Left kidney (tissue), 2 donors: ENCODE data around the gene IHH. TPM values are rescaled to one million over a fixed set of nuclear protein-coding genes. Genes with fewer than 3 reads are reported as not detected.

Experiments
- DNase-seq: peaks from one replicate; pipeline ENCODE4 v3.0.0-alpha.2; 2013
- polyA plus RNA-seq: library from polyadenylated mRNA; unstranded; fragments of 120-200 nt; gene quantifications from one replicate; pipeline ENCODE4 v1.2.1, GENCODE V29; 2013; ENCODE audit not compliant: insufficient read length

IHH gene
- polyA plus RNA-seq, 1 donor: 1.7 TPM

- DNase-seq: no peak
Observed at GRCh38 chr2:219041252-219041651, 19.5 kb downstream of the IHH start, which contains the start of gene CFAP65. Gene CFAP65, minus strand, starts transcription at chr2:219041516. Its CDS starts 2,468 bp downstream, at chr2:219039048.

DNA sequence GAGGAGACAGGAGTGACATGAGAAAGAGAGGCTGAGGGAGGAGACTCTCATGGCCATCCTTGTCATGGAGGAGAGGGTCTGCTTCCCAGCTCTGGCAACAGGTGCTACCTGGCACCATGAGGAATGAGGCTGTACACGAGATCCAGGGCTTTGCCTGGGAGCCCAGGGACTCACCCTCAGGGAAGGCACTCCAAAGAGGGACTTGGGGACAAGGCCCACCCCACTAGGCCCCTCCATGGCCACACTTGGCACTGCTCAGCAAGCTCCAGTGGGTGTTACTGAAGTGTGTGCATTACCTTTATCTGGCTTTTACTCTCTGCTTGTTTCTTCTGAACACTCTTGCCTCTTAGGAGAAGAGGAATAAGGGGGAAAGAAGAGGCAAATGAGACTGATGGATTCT, 22.1 kb downstream of the IHH start:
- no peak for DNase-seq

GRCh38 chr2:219037783-219038499, 22.8 kb downstream of the IHH start:
- DNase-seq: no peak

DNA sequence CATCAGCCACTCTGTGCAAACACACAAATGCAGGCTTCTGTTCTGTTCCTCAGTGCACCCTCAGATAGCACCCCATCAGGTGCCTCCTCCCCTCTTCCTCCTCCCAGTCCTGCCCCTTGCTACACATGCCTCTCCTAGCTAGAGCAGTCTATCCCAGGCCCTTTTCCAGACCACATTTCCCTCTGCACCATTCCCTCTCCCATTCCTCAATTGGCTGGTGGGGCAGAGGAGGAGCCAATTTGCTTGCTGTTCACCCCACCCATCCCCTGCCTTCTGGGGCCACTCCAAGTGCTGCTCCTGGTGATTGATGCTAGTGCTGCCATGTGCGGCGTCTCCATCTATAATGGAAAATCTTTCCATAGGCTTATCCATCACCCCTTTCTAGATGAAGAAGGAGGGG, 24.8 kb downstream of the IHH start:
- no peak for DNase-seq

GRCh38 chr2:219034823-219035222, 25.9 kb downstream of the IHH start:
- no peak for DNase-seq

- DNase-seq: no peak
Observed at GRCh38 chr2:219032051-219032745, 28.5 kb downstream of the IHH start.

DNA sequence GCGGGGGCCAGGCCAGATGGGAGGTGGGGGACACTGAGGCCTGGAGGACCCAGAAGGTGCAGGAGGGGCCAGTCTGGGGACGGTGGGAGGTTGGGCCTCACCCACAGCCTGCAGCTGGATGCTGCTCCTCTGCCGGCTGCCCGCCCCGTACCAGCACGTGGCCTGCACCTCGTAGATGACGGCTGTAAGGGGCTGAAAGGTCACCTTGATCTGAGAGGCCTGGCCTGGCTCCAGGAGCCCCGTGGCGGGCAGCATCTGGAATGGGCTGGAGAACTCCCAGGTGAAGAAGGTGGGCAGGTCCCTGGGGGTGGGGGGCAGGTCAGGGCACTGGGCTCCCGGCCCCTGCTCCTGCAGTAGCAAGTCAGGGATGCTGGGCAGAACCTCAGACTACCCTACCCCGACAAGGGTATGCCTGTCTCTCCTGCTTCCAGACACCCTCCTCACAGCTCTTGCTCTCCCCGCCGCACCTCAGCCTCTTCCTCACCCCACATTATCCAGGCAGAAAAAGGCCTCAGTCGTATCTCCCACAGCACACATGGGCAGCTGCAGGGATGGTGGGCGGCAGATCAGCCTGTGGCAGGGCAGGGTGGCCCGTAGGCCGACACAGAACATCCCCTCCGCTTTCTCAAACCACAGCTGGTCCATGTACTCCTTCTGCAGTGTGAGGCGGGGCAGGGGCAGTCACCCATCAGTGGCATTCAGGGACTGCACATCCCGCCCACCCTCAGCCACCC, 29.5 kb downstream of the IHH start:
- no peak for DNase-seq

DNA sequence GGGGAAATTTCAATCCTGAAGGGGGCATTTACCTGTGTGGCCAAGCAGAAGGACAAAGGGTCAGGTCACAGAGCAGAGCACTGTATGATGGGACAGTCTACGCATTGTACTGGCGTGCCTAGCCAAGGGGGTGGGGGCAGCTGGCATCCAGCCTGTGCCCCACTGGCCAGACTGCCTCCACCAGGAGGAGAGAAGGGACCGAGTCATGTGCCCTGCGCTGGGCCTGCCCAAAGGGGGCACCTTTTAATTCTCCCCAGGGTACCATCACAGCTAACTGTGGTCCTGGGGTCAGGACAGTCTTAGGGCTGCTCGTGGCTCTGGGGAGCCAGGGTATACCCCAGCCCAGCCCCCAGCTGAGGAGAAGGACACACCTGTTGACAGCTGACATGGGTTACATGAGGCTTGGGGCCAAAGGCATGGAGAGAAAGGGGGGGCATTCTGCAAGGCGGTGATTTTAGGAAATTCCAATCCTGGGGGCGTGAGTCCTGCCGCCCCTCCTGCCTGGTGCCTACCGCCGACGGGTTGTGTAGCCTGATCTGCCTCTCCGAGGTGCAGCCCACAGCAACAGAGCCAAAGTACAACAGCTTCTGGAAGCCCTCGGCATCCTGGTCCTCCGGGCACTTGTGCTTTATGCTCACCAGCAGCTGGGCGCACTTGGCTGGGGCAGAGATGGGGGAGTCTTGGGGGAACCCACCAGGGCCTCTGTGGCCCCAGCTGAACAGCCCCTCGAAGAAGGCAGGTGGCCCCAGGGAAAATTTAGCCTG, 30.4 kb downstream of the IHH start:
- no peak for DNase-seq

GRCh38 chr2:219029829-219030165, 30.9 kb downstream of the IHH start:
- peak; percentile 65 for DNase-seq

DNA sequence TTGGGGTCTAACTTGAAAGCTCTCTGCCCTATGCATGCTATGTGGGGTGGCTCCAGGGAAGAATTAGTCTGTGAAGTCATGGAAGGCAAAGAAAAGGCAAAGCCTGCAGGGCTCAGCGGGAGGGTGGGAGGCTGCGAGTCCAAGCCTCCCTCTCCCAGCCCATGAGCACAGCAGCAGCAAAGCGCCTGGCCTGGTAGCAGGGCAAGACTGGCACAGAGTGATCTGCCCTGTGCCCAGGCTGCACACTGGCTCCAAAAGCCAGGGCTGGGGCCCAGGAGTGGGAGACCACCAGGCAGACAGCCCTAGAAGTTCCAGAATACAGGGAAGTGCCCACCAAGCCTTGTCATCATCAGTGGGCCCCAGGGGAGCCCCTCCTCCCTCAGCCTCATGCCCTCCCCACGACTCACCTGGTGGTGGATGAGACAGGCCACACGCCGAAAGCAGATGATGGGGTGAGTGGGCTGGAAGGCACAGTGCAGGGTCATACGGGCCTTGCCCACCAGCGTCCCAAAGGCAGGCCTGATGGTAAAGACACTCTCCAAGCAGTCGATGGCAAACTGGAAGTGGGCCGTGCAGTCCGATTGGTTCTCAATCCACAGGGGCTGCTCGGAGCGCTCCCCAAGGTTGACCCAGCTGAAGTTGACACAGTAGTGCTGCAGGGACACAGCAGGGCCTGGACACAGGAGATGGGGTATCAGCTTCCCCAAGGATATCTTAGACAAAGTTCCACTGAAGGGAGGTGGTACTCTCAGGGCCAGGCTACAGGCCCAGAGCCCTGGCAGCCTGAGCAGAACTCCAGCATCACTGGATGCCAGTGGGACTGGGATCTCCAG, 31.5 kb downstream of the IHH start:
- DNase-seq: no peak

- DNase-seq: no peak
Observed at GRCh38 chr2:219028141-219028540, 32.6 kb downstream of the IHH start.

DNA sequence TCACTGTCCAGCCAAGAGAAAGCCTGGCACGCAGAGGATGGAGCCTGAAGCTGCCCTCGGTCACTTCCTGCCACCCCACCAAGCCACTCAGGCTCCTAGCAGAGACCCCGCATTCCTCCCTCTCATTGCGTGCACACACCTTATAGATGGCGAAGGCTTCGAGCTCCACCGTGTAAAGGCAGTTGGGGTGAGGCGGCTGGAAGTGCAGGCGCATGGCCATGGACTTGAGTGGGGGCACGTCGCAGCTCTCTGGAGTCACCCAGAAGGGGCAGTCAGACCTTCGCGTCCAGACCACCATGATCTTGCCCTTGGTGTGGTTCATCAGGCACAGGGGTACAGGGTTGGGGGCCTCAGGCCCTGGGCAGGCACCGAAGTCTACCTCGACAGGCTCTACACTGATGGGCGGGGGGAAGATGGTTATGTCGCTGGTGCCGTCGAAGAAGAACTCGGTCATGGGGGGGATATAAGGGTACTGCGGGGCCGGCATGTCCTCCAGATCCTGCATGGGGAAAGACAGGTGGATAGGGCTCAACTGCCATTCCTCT, 33.1 kb downstream of the IHH start:
- DNase-seq: no peak

DNA sequence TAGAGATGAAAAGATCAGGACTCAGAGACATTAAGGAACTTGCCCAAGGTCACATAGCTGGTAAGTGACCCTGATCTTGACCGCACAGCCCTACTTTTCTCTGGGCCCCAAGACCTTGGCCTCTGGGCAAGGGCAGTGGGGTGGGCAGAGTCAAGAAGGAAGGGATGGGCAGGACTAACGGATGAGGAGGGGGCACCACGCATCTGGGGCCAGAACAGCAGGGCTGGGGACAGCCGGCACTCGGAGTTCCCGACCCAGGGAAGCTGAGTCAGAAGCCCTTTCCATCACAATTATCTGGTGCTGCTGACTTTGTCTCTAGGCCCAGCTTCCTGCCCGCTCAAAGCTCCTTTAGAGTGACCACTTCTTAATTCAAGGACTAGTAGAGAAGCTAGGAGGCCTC, 33.8 kb downstream of the IHH start:
- no peak for DNase-seq

DNA sequence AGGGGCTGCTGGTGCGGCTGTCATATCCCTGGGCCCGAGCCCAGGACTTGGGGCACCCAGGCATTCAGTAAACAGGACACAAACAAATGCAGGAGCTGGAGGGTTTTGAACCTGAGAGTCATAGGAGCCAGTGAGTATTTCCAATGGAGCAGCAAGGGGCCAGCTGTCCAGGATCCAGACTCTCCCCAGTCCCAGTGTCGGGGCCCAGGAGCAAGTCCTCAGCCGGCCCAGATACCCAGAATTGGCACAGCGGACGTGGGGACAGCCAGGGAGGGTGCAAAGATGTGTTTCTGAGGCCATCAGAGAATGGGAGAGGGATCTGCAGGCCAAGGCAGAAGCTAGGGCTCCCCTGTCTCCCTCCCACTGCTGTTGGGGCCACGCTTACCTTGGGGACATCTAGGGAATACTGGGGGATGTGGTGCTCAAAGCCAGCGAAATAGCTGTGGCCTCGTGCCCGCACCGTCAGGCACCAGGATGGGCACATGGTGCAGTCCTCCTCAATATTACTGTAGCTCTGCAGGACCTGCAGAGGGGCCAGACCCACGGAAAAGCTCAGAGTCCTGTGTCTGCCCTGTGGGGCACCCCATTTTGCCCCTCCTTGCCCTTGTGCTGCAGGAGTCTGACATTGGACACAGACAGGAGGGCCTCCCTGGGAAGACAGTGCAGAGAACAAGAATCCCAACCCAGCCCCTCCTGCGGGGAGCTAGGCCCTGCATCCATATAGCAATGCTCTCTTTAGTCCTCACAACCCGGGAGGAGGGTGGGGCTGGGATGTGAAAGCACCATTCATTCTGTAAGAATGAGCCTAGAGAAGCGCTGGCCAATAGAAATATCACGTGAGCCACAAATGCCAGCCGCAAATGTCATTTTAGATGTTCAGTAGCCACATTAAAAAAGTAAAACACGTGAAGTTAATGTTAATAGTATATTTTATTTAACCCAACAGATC, 34.8 kb downstream of the IHH start:
- no peak for DNase-seq

GRCh38 chr2:219024059-219024458, 36.7 kb downstream of the IHH start:
- no peak for DNase-seq

DNA sequence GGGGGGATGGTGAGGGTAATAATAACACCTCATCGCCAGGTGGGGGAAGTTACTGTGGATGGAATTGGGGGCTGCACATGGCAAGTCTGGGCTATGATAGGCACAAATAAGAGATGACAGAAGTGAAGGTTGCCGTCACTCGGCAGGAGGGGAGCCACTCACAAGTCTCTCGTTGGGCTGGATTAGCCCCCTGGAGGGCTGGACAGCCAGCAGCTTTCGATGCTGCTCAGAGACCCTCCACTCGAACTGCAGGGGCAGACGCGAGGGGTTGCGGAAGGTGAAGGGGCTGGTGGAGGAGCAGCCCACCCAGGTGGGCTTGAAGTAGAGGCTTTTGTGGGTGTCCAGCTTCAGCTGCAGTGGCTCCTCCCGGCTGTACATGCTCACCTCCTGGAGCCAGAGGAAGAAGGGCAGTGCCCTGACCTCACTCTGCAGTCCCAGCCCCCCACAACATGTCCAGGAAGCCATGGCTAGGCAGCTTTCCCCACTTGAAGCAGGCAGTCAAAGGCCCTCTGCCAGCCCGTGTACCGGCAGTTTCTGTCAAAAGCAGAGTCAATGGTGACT, 37.6 kb downstream of the IHH start:
- DNase-seq: no peak

GRCh38 chr2:219022616-219023015, 38.1 kb downstream of the IHH start:
- no peak for DNase-seq

- no peak for DNase-seq
Observed at GRCh38 chr2:219022041-219022440, 38.7 kb downstream of the IHH start.

GRCh38 chr2:219021591-219021990, 39.1 kb downstream of the IHH start:
- no peak for DNase-seq
